A549 (cell line): ENCODE results near the gene LGMN. TPM values are rescaled to one million over a fixed set of nuclear protein-coding genes. Genes with fewer than 3 reads are reported as not detected.
A peak's percentile ranks its signal among the peaks of the same experiment; 100 is the strongest.

Experiments used
- ATAC-seq, 2 experiments: fragments of 200-7000 bp in 1 of 2; fragments of >200 bp in 1 of 2; cut with Nextera tagmentation in 1 of 2; cut with Tn5 transposase in 1 of 2; 3 replicates each; pipeline versions ENCODE4 v1.8.0 to v1.9.1; 2018 to 2020; ENCODE audit warnings: mild to moderate bottlenecking in 1 of 2, moderate library complexity in 1 of 2
- CTCF ChIA-PET: fragments of 300-600 bp; sonication (Branson Sonifier 250); formaldehyde crosslinking; extraction: SDS; loops from one replicate; lab custom pipeline; 2021; ENCODE audit warnings: antibody characterized with exemption, inconsistent platforms; lab: Yijun Ruan, JAX
- POLR2A ChIA-PET: fragments of 350-600 bp; formaldehyde crosslinking; extraction: SDS; loops from one replicate; lab custom pipeline; 2021; ENCODE audit warnings: antibody characterized with exemption, inconsistent platforms; lab: Yijun Ruan, JAX
- DNase-seq, 2 experiments: peaks; one replicate each; pipeline versions ENCODE4 v3.0.0 to v3.0.0-alpha.2; 2011 to 2016; ENCODE audit warnings: low read depth in 1 of 2, low spot score in 1 of 2
- FAIRE-seq: peaks from 2 replicates; lab custom pipeline; 2011; peaks lifted over from hg19 to GRCh38; lab: Jason Lieb, UNC
- H3K27ac ChIP-seq, 2 experiments: fragments of >200 bp; sonication (Bioruptor Twin); formaldehyde crosslinking; 3 replicates each; pipeline ENCODE4 v1.5.1; 2016 to 2017
- H3K4me1 ChIP-seq: fragments of >200 bp; sonication (Bioruptor Twin); formaldehyde crosslinking; 3 replicates; pipeline ENCODE4 v1.6.1; 2016
- H3K4me2 ChIP-seq: fragments of >200 bp; sonication (Bioruptor Twin); formaldehyde crosslinking; 3 replicates; pipeline ENCODE4 v1.6.1; 2016
- H3K4me3 ChIP-seq: fragments of >200 bp; sonication (Bioruptor Twin); formaldehyde crosslinking; 3 replicates; pipeline ENCODE4 v1.5.1; 2016
- H3K9me3 ChIP-seq: fragments of >200 bp; sonication (Bioruptor Twin); formaldehyde crosslinking; 3 replicates; pipeline ENCODE4 v1.6.1; 2016
- BHLHE40 ChIP-seq: IDR thresholded peaks from 2 replicates; pipeline ENCODE4 v1.6.1; 2012; ENCODE audit warnings: low read depth, low read length, inconsistent platforms
- CBX8 ChIP-seq: fragments of 200-600 bp; sonication (generic); IDR thresholded peaks from 2 replicates; pipeline ENCODE4 v1.6.1; 2016
- FOSB ChIP-seq: fragments of 250-450 bp; sonication (Bioruptor Pico); IDR thresholded peaks from 2 replicates; pipeline ENCODE4 v1.5.0; 2020; ENCODE audit warnings: mild to moderate bottlenecking, moderate library complexity
- FOSL2 ChIP-seq, 2 experiments: fragments of 450-650 bp in 1 of 2; fragments of >200 bp in 1 of 2; sonication (Bioruptor Twin) in 1 of 2; formaldehyde crosslinking; IDR thresholded peaks; 2 replicates each; pipeline versions ENCODE4 v1.5.0 to v1.6.1; 2016 to 2020; ENCODE audit warnings: mild to moderate bottlenecking in 1 of 2, moderate library complexity in 1 of 2
- FOXS1 ChIP-seq: fragments of 250-450 bp; sonication (Bioruptor Pico); IDR thresholded peaks from 2 replicates; pipeline ENCODE4 v1.5.0; 2020; ENCODE audit warnings: mild to moderate bottlenecking, moderate library complexity
- HEYL ChIP-seq: fragments of 250-450 bp; sonication (Bioruptor Pico); IDR thresholded peaks from 2 replicates; pipeline ENCODE4 v1.8.0; 2021; ENCODE audit warnings: mild to moderate bottlenecking, moderate library complexity
- HOXB13 ChIP-seq: fragments of 250-450 bp; sonication (Bioruptor Pico); IDR thresholded peaks from 2 replicates; pipeline ENCODE4 v1.5.0; 2020; ENCODE audit warnings: low read depth, mild to moderate bottlenecking, moderate library complexity
- MAFK ChIP-seq: fragments of 450-650 bp; IDR thresholded peaks from 2 replicates; pipeline ENCODE4 v1.6.1; 2014; ENCODE audit not compliant: partially characterized antibody
- MAZ ChIP-seq: fragments of 150-350 bp; IDR thresholded peaks from 2 replicates; pipeline ENCODE4 v1.6.1; 2014; ENCODE audit warnings: antibody characterized with exemption, low read depth, low read length, borderline replicate concordance
- RAD21 ChIP-seq, 2 experiments: fragments of >200 bp in 1 of 2; sonication (Bioruptor Twin) in 1 of 2; formaldehyde crosslinking in 1 of 2; IDR thresholded peaks in 1 of 2; conservative IDR thresholded peaks in 1 of 2; 2 replicates in 1 of 2; 3 replicates in 1 of 2; pipeline ENCODE4 v1.6.1; 2012 to 2018; ENCODE audit warnings: inconsistent platforms in 1 of 2
- SMC3 ChIP-seq: fragments of >200 bp; sonication (Bioruptor Twin); formaldehyde crosslinking; IDR thresholded peaks from 3 replicates; pipeline ENCODE4 v1.6.1; 2018; ENCODE audit warnings: inconsistent platforms
- WGBS: methylation state at CpG from one replicate; pipeline ENCODE4 v1.1.6; 2017; ENCODE audit errors: missing lambda C conversion rate; 5-methylcytosine and 5-hydroxymethylcytosine counted together
- polyA plus RNA-seq, 4 experiments: library from polyadenylated mRNA; depleted of rRNA in 3 of 4; stranded (reverse); fragments of >200 nt; fragmentation: RNase III in 1 of 4; extraction: RNeasy Plus Mini Kit Qiagen cat#74134 plus additional on column Dnase treatment in 1 of 4; gene quantifications; 2 replicates in 3 of 4; 3 replicates in 1 of 4; pipeline ENCODE4 v1.2.3, GENCODE V29; 2011 to 2017
- TF ChIP-seq, protein P1 (sequence below): fragments of >200 bp; sonication (Bioruptor Twin); formaldehyde crosslinking; IDR thresholded peaks from 3 replicates; pipeline ENCODE4 v1.6.1; 2016
- TF ChIP-seq, protein P2 (sequence below): IDR thresholded peaks from 2 replicates; pipeline ENCODE4 v1.6.1; 2012
- TF ChIP-seq, protein P3 (sequence below): fragments of >200 bp; sonication (Bioruptor Twin); formaldehyde crosslinking; IDR thresholded peaks from 3 replicates; pipeline ENCODE4 v1.5.1; 2016
- TF ChIP-seq, protein P4 (sequence below): IDR thresholded peaks from 2 replicates; pipeline ENCODE4 v1.6.1; 2012

Gene LGMN
- polyA plus RNA-seq, 2 of the 4 experiments (the other 2 are of a cell fraction) = 70.4 to 106 TPM

GRCh38 chr14:92693998-92694795, 54.2 kb downstream of the LGMN start:
- H3K27ac ChIP-seq = peak overlapping the region in 1 of 2 experiments; percentile 33; a peak in 1 of 6 replicates
- WGBS = 43% methylated on average over 18 of the region's 18 CpGs
- DNase-seq (peak; percentile 69 to 73), ATAC-seq (peak; percentile 78 to 80)
- POLR2A ChIA-PET = no interaction called here
- no peak overlapping the region for H3K4me3 ChIP-seq
- peaks cover 30% of the 10 kb centered on the region for H3K4me1 ChIP-seq
- no peak for TF ChIP-seq FOSL2 (IDR thresholded peaks at IDR 0.05)
- TF ChIP-seq FOSL2 (CRISPR knock-in tag; IDR thresholded peaks at IDR 0.05) = peak; percentile 75
- no peak for TF ChIP-seq CBX8
- TF ChIP-seq, all 56 proteins: peak for 1
- Histone ChIP-seq H3K4me2 (peak overlapping the region; percentile 62), H3K9me3 (no peaks in the 10 kb centered on the region)
- CTCF ChIA-PET = interaction anchor here (0.6 to 10.1 kb wide), 3 partner anchors 7 to 92 kb away, joined by 4 to 191 read pairs (median 4); no protein-coding TSS in a partner anchor
- FAIRE-seq = peak; percentile 89

GRCh38 chr14:92692822-92693226, 55.6 kb downstream of the LGMN start:
- peaks cover 30% of the 10 kb centered on the region for H3K4me1 ChIP-seq
- no peak for FAIRE-seq
- H3K4me2 ChIP-seq = peak overlapping the region; percentile 62
- 18% methylated on average over 2 of the region's 2 CpGs for WGBS
- H3K9me3 ChIP-seq = no peaks in the 10 kb centered on the region
- TF ChIP-seq HEYL = no peak
- TF ChIP-seq, all 56 proteins: peak for 0
- ATAC-seq (no peak; a peak in 1 of 6 replicates), DNase-seq (peak in 1 of 2 experiments; percentile 27)
- peak overlapping the region in 1 of 2 experiments; percentile 40; a peak in 2 of 6 replicates for H3K27ac ChIP-seq
- CTCF ChIA-PET = interaction anchor here (10.1 kb wide), 1 partner anchor 93 kb away, joined by 191 read pairs; no protein-coding TSS in a partner anchor
- POLR2A ChIA-PET = interaction anchor here (0.8 kb wide), 1 partner anchor 56 kb away, joined by 5 read pairs; the partner anchor contains the start of gene LGMN
- no peak overlapping the region for H3K4me3 ChIP-seq

DNA sequence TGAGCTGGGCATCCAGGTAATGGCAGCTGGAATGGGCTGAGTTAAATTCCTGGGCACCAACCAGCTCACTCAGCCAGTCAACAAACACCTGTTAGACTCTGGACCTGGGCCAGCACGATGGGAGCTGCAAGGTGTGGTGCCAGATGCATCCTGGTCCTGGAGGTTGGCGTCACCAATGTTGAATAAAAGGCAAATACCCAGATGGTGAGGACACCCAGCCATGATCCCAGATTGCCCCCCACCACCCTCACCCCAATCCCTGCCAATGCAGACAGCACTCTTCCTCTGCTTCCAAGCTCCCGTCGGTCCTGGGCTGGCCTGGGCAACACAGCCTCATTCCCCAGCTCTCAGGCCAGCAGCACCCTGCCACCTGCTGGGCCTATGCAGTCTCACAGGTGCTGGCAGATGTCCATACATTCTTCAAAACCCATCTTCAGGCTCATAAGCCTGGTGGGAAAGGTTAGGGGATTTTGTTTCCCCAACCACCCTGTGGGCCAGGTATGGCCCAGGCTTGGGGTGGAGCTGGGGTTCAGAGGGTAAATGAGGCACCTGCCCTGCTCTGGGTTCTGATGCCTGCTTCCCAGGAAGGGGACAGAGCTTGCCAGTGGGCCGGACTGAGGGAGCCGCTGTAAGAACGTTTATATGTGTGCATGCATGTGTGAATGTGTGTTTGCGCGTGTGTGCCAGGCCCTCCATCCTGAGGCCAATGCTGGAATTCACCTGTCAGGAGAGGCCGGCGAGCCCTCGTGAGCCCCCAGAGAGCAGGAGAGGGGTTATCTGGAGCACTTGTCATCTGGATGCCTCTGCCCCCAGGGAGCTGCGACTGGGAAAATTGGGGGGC, 58.0 kb downstream of the LGMN start:
- H3K9me3 ChIP-seq = no peaks in the 10 kb centered on the region
- peaks cover 30% of the 10 kb centered on the region for H3K4me1 ChIP-seq
- H3K27ac ChIP-seq = no peak overlapping the region
- H3K4me3 ChIP-seq = no peak overlapping the region
- ChIA-PET POLR2A (no interaction called here), CTCF (interaction anchor here (0.6 to 10.1 kb wide), 31 partner anchors 9 to 569 kb away, joined by 3 to 191 read pairs (median 4); partner anchors contain the start of genes CPSF2, LGMN and NDUFB1)
- peak; percentile 76 to 77 for DNase-seq
- 64% methylated on average over 12 of the region's 13 CpGs for WGBS
- TF ChIP-seq, protein P1, sequence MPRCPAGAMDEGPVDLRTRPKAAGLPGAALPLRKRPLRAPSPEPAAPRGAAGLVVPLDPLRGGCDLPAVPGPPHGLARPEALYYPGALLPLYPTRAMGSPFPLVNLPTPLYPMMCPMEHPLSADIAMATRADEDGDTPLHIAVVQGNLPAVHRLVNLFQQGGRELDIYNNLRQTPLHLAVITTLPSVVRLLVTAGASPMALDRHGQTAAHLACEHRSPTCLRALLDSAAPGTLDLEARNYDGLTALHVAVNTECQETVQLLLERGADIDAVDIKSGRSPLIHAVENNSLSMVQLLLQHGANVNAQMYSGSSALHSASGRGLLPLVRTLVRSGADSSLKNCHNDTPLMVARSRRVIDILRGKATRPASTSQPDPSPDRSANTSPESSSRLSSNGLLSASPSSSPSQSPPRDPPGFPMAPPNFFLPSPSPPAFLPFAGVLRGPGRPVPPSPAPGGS = no peak
- TF ChIP-seq, protein P2, sequence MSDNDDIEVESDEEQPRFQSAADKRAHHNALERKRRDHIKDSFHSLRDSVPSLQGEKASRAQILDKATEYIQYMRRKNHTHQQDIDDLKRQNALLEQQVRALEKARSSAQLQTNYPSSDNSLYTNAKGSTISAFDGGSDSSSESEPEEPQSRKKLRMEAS = no peak
- TF ChIP-seq MAFK (no peak), FOSB (CRISPR knock-in tag) (no peak), MAZ (no peak), BHLHE40 (no peak), HOXB13 (CRISPR knock-in tag) (no peak), SMC3 (peak; percentile 58), RAD21 (conservative IDR thresholded peaks at IDR 0.05 in 1 of 2, IDR thresholded peaks at IDR 0.05 in 1 of 2) (peak; percentile 64 to 77), FOXS1 (no peak)
- TF ChIP-seq, protein P3, sequence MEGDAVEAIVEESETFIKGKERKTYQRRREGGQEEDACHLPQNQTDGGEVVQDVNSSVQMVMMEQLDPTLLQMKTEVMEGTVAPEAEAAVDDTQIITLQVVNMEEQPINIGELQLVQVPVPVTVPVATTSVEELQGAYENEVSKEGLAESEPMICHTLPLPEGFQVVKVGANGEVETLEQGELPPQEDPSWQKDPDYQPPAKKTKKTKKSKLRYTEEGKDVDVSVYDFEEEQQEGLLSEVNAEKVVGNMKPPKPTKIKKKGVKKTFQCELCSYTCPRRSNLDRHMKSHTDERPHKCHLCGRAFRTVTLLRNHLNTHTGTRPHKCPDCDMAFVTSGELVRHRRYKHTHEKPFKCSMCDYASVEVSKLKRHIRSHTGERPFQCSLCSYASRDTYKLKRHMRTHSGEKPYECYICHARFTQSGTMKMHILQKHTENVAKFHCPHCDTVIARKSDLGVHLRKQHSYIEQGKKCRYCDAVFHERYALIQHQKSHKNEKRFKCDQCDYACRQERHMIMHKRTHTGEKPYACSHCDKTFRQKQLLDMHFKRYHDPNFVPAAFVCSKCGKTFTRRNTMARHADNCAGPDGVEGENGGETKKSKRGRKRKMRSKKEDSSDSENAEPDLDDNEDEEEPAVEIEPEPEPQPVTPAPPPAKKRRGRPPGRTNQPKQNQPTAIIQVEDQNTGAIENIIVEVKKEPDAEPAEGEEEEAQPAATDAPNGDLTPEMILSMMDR = peak; percentile 52
- TF ChIP-seq, protein P4, sequence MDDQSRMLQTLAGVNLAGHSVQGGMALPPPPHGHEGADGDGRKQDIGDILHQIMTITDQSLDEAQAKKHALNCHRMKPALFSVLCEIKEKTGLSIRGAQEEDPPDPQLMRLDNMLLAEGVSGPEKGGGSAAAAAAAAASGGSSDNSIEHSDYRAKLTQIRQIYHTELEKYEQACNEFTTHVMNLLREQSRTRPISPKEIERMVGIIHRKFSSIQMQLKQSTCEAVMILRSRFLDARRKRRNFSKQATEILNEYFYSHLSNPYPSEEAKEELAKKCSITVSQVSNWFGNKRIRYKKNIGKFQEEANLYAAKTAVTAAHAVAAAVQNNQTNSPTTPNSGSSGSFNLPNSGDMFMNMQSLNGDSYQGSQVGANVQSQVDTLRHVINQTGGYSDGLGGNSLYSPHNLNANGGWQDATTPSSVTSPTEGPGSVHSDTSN = no peak
- TF ChIP-seq, all 56 proteins: peak for 3
- no peak for FAIRE-seq
- peak; percentile 45 to 74; a peak in 5 of 6 replicates for ATAC-seq
- no peak overlapping the region for H3K4me2 ChIP-seq
